GM19455 (cell line): ENCODE results near the gene ZNF662.

Experiments
- ATAC-seq: cut with Tn5 transposase; IDR thresholded peaks from one replicate; pipeline ENCODE4 v1.9.1; 2021; ENCODE audit not compliant: unreplicated experiment

Gene ZNF662

DNA sequence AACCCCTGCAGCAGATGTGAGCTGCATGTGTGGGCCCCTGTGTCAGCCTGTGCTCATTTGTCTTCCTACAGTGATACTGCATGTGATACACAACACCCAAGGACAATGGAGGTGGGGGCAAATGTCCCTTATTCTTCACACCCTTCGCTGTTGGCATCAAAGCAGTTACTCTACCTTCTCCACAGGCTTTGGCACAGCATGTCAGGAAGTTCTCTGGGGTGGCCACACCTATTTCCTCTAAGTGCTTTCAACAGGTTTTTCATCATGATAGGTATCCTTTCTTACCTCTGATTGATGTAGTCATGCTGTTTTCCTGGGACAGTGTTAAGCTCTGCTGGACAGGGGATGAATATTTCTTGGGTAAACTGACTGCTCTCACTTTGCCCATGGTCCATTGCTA lies 29.5 kb downstream of the ZNF662 start:
- no peak for ATAC-seq

DNA sequence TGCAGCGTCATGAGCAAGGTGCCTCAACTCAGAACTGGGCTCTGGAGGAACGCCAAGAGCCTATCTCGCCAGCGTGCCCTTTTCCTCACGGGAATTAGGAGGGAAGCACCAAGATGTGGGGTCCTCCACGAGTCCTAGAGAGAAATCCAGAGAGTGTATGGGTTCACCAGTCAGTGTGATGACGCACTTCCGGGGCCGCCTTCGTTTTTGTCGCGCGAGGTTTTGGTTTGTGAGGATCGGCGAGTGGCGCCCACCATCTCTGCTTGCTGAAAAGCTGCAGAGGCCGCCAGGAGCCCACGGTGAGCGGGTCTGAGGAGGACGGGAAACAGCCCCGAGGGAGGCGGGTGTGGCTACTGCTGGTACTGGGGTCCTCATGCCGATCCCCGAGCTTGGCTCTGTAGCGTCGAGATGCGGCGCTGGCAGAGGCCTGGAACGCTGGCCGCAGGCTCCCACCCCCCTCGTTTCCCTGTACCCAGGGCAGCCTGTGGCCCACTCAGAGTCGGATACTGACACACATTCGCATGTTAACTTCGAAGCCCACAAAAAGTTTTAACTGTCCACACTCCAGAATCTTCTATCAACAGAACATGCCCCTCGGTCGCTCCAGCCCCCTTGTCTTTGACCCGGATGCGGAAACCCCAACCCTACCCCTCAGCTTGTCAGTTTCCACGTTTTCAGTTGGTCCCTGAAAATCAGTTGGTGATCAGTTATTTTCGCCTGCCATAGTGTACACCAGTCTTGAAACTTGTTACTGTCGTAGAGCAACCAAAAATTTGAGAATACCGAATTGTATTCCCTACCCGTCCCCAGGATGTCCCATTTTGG lies 30.4 kb downstream of the ZNF662 start:
- no peak for ATAC-seq

DNA sequence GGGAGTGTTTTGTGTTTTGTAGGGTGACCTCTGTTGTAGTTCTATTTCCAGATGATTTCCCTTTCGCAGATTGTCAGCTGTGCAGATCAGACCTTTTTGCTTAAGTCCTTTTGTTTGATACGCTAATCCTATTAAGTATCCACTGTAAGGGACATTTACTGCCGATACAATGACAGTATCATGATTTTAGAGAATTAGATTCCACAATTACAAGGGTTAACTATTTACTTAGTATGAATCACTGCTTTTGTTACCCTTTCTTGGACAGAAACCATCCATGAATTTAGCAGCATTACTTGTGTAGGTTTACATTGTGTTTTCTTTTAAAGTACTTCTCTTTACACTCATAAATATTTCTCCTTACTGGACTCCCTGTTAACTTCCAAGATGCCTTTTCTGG lies 31.4 kb downstream of the ZNF662 start:
- no peak for ATAC-seq

DNA sequence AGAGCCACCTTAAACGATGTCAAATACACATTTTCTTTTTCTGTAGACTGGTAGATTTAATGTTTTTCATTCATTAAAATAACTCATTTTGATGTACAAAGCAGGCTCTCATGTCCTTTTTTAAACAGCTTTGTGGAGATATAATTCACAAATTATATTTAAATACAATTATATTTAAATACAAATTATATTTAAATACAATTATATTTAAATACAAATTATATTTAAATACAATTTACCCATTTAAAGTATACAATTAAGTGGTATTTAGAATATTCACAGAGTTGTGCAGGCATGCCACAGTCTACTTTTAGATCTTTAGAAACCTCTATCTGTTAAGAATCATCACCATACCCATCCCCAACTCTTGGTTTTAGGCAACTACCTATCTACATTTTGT lies 36.8 kb downstream of the ZNF662 start:
- ATAC-seq, result no peak

DNA sequence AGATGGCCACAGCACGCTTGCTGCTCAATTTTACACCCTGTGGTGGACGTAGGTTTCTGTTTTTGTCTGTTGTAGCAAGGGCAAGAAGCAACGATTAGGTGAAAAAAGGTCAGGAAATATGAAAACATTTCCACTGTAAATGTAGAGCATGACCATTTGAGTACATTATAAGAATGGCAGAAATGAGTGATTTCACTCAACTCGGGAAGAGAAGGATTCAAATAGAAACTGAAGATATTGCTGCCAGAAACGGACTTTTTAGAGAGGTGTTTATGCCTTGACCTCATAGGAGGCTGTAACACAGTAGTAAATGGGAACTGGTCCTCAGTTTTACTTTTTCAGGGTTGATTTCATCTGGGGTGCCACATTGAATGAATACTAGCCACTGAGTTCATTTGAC lies 40.1 kb downstream of the ZNF662 start:
- no peak for ATAC-seq

DNA sequence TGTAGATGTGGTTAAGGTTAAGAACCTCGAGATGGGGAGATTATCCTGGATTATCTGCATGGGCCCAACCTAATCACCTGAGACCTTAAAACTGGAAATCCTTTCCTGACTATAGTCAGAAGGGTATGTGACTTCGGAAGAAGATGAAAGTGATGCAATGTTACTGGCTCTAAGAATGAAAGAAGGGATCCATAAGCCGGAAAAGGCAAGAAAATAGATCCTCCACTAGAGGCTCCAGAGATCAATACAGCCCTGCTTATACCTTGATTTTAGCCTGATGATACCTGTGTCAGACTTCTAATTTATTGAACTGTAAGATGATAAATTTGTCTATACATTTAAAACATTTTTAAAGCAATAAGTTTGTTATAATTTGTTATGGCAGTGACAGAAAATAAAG lies 51.6 kb downstream of the ZNF662 start:
- no peak for ATAC-seq

DNA sequence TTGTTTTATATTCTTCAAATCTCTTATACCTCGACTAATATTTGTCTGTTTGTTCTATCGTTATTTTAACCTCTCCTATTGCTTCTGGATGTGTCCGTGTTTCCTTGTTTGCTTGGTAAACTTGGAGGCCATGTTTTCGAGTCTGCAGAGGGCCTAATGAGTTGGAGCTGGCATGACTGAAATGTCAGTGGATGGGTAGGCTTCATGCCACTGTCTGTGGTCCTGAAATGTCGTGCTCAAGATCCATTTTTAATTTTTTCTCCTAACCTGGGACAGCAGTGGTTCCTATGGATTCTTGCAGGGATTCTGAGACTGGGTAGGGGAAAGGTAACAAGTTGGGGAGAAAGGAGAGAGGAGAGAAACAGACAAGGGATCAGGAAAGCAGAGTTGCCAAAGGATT lies 54.3 kb downstream of the ZNF662 start:
- no peak for ATAC-seq

DNA sequence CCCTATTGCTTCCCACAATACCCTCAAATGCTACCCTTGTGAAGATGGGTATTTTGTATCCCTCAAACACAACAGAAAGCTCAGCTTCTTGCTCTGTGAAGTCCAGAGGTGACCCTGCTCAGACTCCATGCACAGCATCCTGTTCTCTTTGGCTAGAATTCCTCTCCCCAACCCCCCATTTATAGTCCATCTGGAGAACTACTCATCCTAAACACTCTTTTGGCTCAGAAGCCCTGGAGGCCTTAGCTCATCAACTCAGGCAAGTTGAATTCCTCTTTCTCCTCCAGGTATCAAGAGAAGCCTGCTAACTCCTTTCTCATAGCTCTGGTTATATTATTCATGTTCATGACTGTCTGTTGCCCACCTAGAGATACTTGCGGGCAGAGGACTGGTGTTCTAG lies 54.8 kb downstream of the ZNF662 start:
- no peak for ATAC-seq

DNA sequence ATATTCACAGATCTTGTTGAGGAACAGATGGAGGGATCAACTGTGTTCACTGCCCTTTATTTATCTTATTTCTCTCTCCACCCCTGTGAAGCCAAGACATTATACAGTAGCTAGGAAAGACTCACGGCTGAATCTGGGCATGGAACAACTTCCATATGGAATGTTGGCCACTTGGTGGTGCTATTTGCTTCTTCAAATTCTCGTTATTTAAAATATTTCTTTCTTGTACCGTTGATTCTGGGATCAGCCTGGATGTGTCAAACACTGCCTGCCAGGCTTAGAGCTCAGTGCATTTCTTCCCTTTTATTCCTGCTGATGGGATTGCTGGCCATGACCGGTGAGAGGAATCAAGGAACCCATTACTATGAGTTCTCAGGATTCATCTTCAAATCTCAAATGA lies 55.7 kb downstream of the ZNF662 start:
- no peak for ATAC-seq

DNA sequence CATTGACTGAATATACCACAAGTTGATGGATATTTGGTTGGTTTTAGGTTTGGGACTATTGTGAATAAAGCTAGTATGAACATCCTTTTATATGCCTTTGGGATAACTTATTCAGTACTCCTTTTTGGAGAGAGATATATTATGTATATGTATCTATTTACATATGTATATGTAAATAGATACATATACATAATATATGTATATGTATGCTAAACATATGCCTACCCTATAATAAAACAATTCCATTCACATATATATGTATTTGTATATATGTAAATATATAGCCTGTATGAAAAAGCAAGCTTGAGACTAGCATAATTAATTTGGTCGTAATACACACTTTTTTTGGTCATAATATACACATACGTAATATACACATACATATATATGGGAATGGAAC lies 57.3 kb downstream of the ZNF662 start:
- no peak for ATAC-seq

DNA sequence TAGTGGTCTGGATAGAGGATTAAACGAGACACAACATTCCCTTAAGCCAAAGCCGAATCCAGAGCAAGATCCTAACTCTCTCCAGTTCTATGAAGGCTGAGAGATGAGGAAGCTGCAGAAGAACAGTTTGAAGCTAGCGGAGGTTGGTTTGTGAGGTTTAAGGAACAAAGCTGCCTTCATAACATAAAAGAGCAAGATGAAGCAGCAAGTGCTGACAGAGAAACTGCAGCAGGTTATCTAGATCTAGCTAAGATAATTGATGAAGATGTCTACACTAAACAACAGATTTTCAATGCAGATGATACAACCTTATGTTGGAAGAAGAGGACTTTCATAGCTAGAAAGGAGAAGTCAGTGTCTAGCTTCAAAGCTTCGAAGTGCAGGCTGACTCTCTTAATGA lies 58.3 kb downstream of the ZNF662 start:
- no peak for ATAC-seq
